Liver (tissue), 9 donors: ENCODE measurements around the gene GFRA1. TPM values are rescaled to one million over a fixed set of nuclear protein-coding genes. Genes with fewer than 3 reads are reported as not detected.
A peak's percentile ranks its signal among the peaks of the same experiment; 100 is the strongest.

Experiments used
- DNase-seq: peaks from one replicate; pipeline ENCODE4 v3.0.0-alpha.2; 2017; ENCODE audit warnings: low spot score
- H3K27ac ChIP-seq, 2 donors: one replicate each; pipeline ENCODE4 v1.7.0; 2013; ENCODE audit warnings: inconsistent platforms in 2 of 2, low read length in 2 of 2, control low read depth in 1 of 2, low read depth in 1 of 2, mild to moderate bottlenecking in 1 of 2
- H3K27me3 ChIP-seq, 4 donors: one replicate each; pipeline versions ENCODE4 v1.6.1 to v1.7.0; 2013; ENCODE audit warnings: low read length in 3 of 4, inconsistent platforms in 1 of 4, mild to moderate bottlenecking in 1 of 4, moderate library complexity in 1 of 4; ENCODE audit not compliant: control insufficient read depth in 4 of 4, insufficient read depth in 4 of 4
- H3K36me3 ChIP-seq, 4 donors: one replicate each; pipeline versions ENCODE4 v1.6.1 to v1.7.0; 2013; ENCODE audit warnings: low read length in 3 of 4, mild to moderate bottlenecking in 3 of 4, low read depth in 1 of 4, moderate library complexity in 1 of 4; ENCODE audit not compliant: control insufficient read depth in 4 of 4, insufficient read depth in 3 of 4
- H3K4me1 ChIP-seq, 4 donors: one replicate each; pipeline versions ENCODE4 v1.6.1 to v1.7.0; 2013; ENCODE audit warnings: low read length in 3 of 4, mild to moderate bottlenecking in 3 of 4, moderate library complexity in 1 of 4; ENCODE audit not compliant: control insufficient read depth in 4 of 4, insufficient read depth in 4 of 4
- H3K4me3 ChIP-seq, 3 donors: one replicate each; pipeline versions ENCODE4 v1.6.1 to v1.7.0; 2013; ENCODE audit warnings: low read length in 3 of 3, control low read depth in 1 of 3, low read depth in 1 of 3, mild to moderate bottlenecking in 1 of 3
- H3K9ac ChIP-seq, 2 donors: one replicate each; pipeline ENCODE4 v1.7.0; 2013; ENCODE audit warnings: low read length in 2 of 2, mild to moderate bottlenecking in 2 of 2, moderate library complexity in 2 of 2, control low read depth in 1 of 2, low read depth in 1 of 2
- H3K9me3 ChIP-seq, 4 donors: one replicate each; pipeline versions ENCODE4 v1.6.1 to v1.7.0; 2013; ENCODE audit warnings: low read length in 3 of 4; ENCODE audit not compliant: control insufficient read depth in 4 of 4
- CTCF ChIP-seq: fragments of 150-350 bp; IDR thresholded peaks from 2 replicates; pipeline ENCODE4 v1.5.1; 2017; ENCODE audit warnings: improper control_type of control experiment, low read depth, low read length; ENCODE audit not compliant: missing input control
- EGR1 ChIP-seq, 2 donors: IDR thresholded peaks; 2 replicates each; pipeline ENCODE4 v1.6.1; 2016 to 2018; ENCODE audit warnings: antibody characterized with exemption in 2 of 2, low read depth in 2 of 2
- HNF4A ChIP-seq, 2 donors: conservative IDR thresholded peaks; 2 replicates each; pipeline ENCODE4 v1.6.1; 2016; ENCODE audit warnings: antibody characterized with exemption in 2 of 2, mild to moderate bottlenecking in 2 of 2
- HNF4G ChIP-seq: IDR thresholded peaks from 2 replicates; pipeline ENCODE4 v1.6.1; 2016; ENCODE audit warnings: antibody characterized with exemption
- MAX ChIP-seq: IDR thresholded peaks from 2 replicates; pipeline ENCODE4 v1.6.1; 2016; ENCODE audit warnings: antibody characterized with exemption
- NR2F2 ChIP-seq: IDR thresholded peaks from 2 replicates; pipeline ENCODE4 v1.6.1; 2016; ENCODE audit warnings: antibody characterized with exemption
- RAD21 ChIP-seq, 2 donors: IDR thresholded peaks; 2 replicates each; pipeline ENCODE4 v1.6.1; 2016; ENCODE audit warnings: antibody characterized with exemption in 2 of 2, mild to moderate bottlenecking in 2 of 2
- SP1 ChIP-seq: IDR thresholded peaks from 2 replicates; pipeline ENCODE4 v1.6.1; 2018; ENCODE audit warnings: antibody characterized with exemption, mild to moderate bottlenecking
- TAF1 ChIP-seq: conservative IDR thresholded peaks from 2 replicates; pipeline ENCODE4 v1.6.1; 2016; ENCODE audit warnings: antibody characterized with exemption, mild to moderate bottlenecking
- YY1 ChIP-seq: IDR thresholded peaks from 2 replicates; pipeline ENCODE4 v1.6.1; 2016; ENCODE audit warnings: antibody characterized with exemption, mild to moderate bottlenecking
- WGBS: extraction: QIAGEN DNeasy Blood & Tissue Kit; methylation state at CpG from one replicate; pipeline ENCODE4 v1.1.7; 2013; 5-methylcytosine and 5-hydroxymethylcytosine counted together
- polyA plus RNA-seq, 2 donors: library from polyadenylated mRNA; stranded (reverse) in 1 of 2; unstranded in 1 of 2; fragments of 200-250 nt in 1 of 2; fragments of >200 nt in 1 of 2; fragmentation: Nextera tagmentation in 1 of 2; extraction: Ambion mirVana in 1 of 2; gene quantifications; one replicate each; pipeline versions ENCODE4 v1.2.1 to v1.2.3, GENCODE V29; 2013 to 2015
- total RNA-seq, 2 donors: library from RNA; depleted of rRNA; stranded (reverse); fragments of >200 nt; gene quantifications; one replicate each; pipeline ENCODE4 v1.2.3, GENCODE V29; 2014
- donor health status: healthy.
- donor health status: healthy.
- donor health status: healthy.
- donor health status: healthy.
- donor health status: healthy.

The GFRA1 gene
- total and polyA plus RNA-seq, 4 donors, result 14.2 to 53.6 (median 17.8) TPM

- WGBS, result 95% methylated on average over 6 of the region's 6 CpGs
- Histone ChIP-seq H3K36me3 (no peaks in the 10 kb centered on the region), H3K4me1 (peaks cover 5 to 14% (median 10%) of the 10 kb centered on the region in 4 donors), H3K4me3 (no peak overlapping the region), H3K9me3 (no peaks in the 10 kb centered on the region), H3K27ac (no peak overlapping the region), H3K9ac (no peak overlapping the region), H3K27me3 (no peaks in the 10 kb centered on the region)
- DNase-seq, result no peak
- TF ChIP-seq EGR1 (IDR thresholded peaks at IDR 0.05; ENCODE audit: low read depth in 2 of 2) (no peak), CTCF (no peak), HNF4A (conservative IDR thresholded peaks at IDR 0.05) (no peak)
Observed at GRCh38 chr10:116026725-116027124, 246.3 kb downstream of the GFRA1 start.

- no peak overlapping the region for H3K4me3 ChIP-seq
- H3K9me3 ChIP-seq, result no peaks in the 10 kb centered on the region
- TF ChIP-seq YY1 (no peak), RAD21 (IDR thresholded peaks at IDR 0.05) (peak; percentile 70 to 84), MAX (no peak), CTCF (peak; percentile 58), NR2F2 (no peak), TAF1 (no peak), EGR1 (IDR thresholded peaks at IDR 0.05; ENCODE audit: low read depth in 2 of 2) (no peak), HNF4G (no peak)
- no peak overlapping the region for H3K27ac ChIP-seq
- H3K9ac ChIP-seq, result no peak overlapping the region
- no peak for DNase-seq
- no peaks in the 10 kb centered on the region for H3K36me3 ChIP-seq
- H3K4me1 ChIP-seq, result peaks cover 5 to 14% (median 10%) of the 10 kb centered on the region in 4 donors
- 95% methylated on average over 1 of the region's 1 CpG for WGBS
- H3K27me3 ChIP-seq, result no peaks in the 10 kb centered on the region
Observed at GRCh38 chr10:116026315-116026714, 246.7 kb downstream of the GFRA1 start.

GRCh38 chr10:116024271-116024878 is 248.6 kb downstream of the GFRA1 start:
- WGBS, result 58% methylated on average over 3 of the region's 3 CpGs
- Histone ChIP-seq H3K36me3 (no peaks in the 10 kb centered on the region), H3K4me1 (peaks cover 5 to 14% (median 10%) of the 10 kb centered on the region in 4 donors), H3K27ac (no peak overlapping the region), H3K9me3 (no peaks in the 10 kb centered on the region), H3K9ac (no peak overlapping the region), H3K4me3 (no peak overlapping the region), H3K27me3 (no peaks in the 10 kb centered on the region)
- TF ChIP-seq RAD21 (IDR thresholded peaks at IDR 0.05) (peak in 1 of 2 donors; percentile 24), SP1 (peak; percentile 17), MAX (no peak), HNF4A (conservative IDR thresholded peaks at IDR 0.05) (peak in 1 of 2 donors; percentile 46)
- no peak for DNase-seq
